NCI-H2196 treated with DMSO at 0.1 percent for 48 hours (cell line): ENCODE measurements around the gene SLCO4A1.

Source experiments
- DNase-seq: peaks from one replicate; lab custom pipeline; 2025; ENCODE audit not compliant: unreplicated experiment; lab: John Stamatoyannopoulos, UW

SLCO4A1 gene, protein sequence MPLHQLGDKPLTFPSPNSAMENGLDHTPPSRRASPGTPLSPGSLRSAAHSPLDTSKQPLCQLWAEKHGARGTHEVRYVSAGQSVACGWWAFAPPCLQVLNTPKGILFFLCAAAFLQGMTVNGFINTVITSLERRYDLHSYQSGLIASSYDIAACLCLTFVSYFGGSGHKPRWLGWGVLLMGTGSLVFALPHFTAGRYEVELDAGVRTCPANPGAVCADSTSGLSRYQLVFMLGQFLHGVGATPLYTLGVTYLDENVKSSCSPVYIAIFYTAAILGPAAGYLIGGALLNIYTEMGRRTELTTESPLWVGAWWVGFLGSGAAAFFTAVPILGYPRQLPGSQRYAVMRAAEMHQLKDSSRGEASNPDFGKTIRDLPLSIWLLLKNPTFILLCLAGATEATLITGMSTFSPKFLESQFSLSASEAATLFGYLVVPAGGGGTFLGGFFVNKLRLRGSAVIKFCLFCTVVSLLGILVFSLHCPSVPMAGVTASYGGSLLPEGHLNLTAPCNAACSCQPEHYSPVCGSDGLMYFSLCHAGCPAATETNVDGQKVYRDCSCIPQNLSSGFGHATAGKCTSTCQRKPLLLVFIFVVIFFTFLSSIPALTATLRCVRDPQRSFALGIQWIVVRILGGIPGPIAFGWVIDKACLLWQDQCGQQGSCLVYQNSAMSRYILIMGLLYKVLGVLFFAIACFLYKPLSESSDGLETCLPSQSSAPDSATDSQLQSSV

DNA sequence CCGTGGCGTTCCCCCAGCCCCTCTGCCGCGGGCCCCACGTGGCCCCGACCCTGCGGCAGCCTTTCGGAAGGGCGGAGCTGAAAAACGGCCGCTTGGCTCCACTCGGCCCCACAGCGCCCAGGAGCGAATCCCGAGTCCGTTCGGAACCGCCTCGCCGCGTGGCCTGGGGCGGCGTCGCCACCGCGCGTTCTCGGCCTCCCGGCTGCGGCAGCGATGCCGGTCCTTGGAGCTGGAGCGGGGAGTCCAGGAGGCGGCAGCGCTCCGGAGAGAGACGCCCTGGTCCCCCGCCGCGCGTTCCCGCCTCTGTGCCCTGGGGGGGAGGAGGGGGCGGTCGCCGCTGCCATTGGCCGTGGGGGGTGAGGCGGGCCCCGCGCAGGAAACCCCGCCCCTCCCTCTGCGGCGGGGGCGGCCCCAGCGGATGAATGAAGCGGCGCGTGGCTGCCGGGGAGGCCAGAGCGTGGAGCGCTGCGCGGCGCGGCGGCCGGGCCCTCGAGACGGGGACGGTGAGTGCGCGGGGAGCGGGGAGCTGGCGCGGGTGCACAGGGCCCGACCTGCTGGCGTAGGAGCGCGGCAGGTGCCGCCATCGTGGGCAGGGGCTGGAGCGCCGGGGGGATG, at the start of gene SLCO4A1:
TSS of gene SLCO4A1 (plus strand) at position 453 of the 615 bp plus-strand sequence. CDS start 13,952 bp downstream, outside the sequence.
- DNase-seq = peak; percentile 79

DNA sequence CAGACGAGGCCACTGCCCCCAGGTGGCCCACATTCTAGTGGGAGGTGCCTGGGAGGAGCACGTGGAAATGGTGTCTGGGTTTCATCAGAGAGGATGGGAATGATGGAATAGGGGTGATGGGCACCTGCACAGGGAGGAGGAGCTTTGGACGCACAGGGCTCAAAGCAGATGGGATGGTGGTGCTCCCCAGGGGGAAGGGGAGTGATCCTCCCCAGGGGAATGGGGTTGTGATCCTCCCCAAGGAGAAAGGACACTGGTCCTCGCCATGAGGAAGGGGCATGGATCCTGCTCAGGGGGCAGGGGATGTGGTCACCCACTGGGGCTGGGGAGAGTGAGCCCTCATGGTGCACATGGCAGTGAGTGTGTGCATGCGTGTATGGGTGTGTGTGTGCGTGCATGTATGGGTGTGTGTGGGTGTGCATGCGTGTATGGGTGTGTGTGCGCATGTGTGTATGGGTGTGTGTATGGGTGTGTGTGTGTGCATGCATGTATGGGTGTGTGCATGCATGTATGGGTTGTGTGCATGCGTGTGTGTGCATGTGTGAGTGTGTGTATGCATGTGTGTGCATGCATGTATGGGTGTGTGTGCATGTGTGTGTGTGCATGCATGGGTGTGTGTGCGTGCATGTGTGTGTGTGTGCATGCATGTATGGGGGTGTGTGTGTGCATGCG, 49.7 kb upstream of the SLCO4A1 start:
- DNase-seq = no peak

DNA sequence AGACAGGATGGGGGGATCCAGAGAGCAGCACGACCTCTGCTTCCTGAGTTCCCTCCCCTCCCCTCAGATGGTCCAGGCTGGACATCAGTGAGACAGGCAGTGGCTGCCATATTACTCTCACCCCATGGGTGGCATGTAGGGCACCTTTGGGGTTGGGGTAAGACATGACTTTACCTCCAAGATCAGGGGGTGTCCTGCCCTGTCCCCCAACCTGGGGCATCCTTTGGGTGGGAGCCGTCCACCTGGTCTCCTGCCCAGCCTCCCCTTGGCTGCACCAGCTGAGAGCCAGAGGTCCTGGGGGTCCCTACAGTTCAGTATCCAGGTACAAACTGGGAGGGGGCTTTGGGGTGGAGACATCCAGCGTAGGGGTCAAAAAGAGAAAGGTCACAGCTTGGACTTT, 48.7 kb upstream of the SLCO4A1 start:
- DNase-seq = no peak

DNA sequence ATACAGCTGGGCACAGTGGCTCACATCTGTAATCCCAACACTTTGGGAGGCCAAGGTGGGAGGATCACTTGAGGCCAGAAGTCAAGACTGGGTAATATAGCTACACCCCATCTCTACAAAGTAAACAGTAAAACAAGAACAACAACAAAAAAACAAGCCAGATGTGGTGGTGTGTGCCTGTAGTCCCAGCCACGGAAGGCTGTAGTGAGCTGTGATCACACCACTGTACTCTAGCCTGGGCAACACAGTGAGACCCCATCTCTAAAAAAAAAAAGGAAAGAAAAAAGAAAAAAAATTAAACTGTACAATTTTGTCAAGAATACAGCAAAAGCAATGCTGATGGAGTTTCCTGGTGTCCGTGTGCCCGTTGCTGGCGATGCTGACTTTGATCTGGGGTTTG, 47.2 kb upstream of the SLCO4A1 start:
- no peak for DNase-seq

- DNase-seq = no peak
Measured at GRCh38 chr20:62595491-62595890, 46.8 kb upstream of the SLCO4A1 start.

DNA sequence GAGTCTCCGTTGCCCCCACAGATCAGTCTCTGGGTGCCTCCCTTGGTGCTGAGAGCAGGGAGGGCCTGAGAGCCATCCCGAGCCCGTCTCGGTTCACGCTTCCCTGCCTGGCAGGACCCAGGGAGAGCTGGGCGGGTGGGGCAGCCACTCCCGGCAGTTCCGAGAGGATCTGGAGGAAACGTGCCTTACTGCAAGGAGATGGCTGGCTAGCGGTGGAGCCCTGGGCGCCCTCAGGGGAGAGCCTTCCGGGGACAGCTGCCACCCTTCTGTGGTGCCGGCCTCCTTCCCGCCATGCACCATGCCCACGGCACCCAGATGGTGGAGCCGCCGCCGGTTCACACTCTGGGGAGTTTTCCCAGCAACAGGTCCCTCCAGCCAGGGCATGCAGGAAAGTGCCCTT, 45.8 kb upstream of the SLCO4A1 start:
- DNase-seq = no peak

GRCh38 chr20:62596921-62597320, 45.4 kb upstream of the SLCO4A1 start:
- no peak for DNase-seq

DNA sequence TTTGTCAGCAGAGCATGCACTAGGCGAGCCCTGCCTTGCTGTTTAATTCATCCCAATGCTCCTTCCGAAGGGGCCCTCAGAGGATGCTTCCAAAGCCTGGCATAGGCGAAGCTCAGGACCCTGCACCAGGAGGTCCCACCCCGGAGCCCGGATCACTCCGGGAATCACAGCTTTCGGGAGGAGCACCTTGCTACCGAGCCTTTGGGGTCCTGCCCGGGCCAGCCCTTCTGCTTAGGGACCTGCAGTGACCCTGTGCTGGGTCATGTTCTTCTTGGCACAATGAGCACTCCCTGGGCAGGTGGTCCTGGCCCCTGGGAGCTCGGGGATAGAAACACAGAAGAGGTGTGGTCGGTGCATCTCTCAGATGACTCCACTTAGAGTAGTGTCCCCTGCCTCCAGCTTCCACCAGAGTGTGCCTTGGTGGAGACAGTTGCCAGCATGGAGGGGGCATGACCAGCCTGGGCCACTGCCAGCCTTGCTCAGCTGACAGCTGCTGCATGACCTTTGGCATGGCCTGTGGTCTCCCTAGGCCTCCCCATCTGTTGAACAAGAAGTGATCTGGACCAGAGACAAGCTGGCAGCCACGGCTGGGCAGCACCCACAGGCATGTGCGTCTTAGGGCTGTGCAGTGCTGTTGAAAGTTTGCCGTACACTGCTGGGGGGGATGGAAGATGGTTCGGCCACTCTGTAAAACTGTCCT, 44.7 kb upstream of the SLCO4A1 start:
- no peak for DNase-seq

DNA sequence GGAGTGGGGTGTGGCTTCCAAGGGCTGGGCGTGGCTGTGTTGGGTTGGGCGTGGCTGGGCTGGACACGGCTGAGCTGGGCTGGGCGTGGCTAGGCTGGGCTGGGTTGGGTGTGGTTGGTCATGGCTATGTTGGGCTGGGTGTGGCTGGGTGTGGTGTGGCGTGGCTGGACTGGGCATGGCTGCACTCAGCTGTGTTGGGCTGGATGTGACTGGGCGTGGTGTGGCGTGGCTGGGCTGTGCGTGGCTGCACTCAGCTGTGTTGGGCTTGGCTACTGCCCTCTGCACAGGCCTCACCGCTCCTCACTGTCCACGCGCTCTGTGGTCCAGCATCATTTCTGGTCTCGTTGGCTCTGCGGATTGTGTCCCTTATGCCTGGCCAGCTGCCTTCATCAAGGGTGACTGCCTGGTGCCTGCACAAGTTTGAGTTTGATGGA, 43.5 kb upstream of the SLCO4A1 start:
- DNase-seq = no peak

DNA sequence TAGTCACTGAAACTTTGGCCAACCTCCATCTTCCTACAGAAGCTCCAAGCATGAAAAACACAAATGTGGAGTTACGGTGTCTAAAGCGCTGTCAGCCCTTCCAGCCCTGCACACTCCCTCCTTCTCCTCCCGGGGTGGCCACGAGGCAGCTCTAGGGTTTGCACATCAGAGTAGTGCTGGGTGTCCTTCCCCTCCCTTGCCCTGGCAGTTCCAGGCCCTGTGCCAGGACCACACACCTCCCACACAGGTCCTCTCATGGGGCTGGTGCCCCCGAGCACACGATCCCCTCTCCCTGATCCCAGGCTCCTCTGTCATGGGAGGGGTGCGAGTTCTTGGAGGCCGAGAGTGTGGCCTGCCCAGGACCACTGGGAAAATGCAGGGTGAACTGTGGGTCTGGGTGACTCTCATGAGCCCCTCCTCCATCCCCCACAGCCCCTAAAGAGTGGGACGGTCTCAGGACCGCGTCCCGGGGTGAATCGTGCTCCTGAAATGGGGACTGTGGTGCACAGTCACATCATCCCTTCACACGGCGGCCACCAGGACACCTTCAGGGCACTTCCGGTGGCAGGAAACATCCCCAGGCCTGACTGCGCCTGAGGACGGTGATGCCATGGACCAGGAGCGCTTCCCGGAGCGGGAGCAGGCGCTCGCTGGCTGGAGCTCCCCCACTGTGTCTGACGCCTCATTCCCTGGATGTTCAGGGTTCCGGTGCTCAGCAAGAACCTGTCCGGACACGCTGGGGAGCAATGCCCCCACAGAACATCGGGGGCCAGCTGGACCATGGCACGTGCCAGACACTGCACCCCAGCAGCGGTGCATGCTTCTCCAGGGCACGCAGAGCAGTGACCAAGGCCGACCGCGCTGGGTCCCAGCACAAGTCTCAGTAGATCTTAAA, 42.8 kb upstream of the SLCO4A1 start:
- DNase-seq = no peak

GRCh38 chr20:62601172-62601571, 41.1 kb upstream of the SLCO4A1 start:
- no peak for DNase-seq

GRCh38 chr20:62601714-62602113, 40.6 kb upstream of the SLCO4A1 start:
- DNase-seq = no peak

DNA sequence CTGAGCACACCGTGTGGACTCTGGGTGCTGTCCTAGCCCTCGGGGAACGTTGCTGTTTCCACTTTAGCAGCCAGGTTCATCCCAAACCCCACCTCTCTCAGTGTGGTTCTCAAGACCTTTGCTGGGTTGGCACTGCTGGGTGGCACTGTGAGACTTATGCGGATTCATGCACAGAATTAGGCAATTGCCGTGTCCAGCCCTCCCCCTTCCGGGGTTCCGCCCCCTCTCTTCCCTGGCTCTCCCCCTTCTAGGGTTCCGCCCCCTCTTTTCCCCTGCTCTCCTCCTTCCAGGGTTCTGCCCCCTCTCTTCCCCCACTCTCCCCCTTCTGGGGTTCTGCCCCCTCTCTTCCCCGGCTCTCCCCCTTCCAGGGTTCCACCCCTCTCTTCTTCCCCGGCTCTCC, 39.8 kb upstream of the SLCO4A1 start:
- DNase-seq = peak; percentile 30

DNA sequence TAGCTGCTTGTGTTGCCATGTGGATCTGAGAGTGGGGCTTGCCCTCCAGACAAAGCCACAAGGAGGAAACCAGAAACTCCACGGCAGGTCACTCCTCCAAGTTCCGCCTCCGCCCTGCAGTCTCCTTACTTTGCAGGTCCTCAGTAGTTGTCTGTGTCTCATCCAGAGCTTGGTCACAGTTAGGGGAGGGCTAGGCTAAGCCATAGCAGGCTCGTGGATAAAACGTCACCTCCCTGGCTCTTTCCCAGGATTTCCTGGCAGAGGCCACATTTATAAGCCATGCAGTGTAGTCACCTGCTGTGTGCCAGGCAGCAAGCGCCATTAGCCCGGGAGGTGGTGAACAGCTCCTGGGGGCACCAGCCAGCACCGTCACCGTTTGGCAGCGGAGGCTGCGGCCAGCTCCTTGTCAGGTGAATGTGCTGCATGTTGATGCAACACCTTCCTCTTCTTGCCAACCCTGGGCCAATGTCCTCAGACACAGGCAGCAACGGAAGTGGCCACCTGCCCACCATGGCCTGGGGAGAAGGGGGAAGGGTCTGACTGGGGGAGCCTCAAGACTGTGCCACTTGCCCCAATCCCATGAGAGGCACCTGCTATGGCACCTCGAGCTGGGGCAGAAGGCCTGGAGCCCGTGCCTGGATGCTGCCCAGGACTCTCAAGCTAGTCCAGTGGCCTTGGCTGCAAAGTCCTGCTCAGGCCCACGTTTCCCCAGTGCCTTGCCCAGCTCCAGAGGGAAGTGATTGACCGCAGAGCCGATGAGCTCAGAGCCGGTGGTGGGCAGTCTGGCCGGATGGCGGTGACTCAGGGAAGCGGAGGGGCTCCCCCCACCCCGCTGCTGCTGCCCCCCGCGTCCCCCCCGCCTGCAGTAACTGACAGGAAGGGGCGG, 39.0 kb upstream of the SLCO4A1 start:
- DNase-seq = peak; percentile 79

DNA sequence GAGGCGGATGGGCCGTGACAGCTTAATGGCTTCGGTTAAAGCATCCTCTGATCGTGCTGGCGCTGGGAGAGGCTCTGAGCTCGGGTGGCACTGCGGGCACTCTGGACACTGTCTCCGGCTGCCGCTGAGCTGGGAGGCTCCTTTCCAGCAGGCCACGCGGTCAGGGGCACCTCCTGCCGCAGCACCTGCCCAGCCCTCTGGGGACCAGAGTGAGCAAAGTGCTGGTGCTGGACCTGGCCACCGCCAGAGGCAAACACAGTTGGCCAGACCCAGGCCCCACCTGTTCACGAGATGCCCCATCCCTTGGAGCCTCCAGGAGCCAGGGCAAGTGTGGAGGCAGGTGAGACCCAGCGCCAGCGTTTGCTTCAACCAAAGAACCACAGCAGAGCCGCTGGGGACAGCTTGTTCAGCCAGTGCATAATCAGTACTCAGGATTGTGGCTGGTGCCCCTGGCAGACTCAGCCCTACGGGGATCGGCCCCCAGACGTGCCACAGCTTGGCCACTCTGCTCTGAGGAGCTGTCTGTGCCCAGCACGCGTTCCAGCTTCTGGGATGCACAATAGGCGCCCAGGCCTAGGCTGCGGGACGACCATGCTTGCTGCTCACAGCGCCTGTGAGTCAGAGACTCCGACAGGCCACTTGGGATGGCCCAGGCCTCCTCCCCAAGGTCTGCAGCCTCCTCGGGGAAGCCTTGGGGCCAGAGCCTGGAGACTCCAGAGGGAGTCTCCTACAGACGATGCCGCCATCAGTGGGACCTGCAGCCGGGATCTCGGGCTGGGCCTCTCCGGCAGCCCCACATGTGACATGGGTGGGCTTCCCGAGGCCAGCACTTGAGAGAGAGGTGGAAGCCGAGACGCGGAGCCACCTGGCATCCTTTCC, 38.2 kb upstream of the SLCO4A1 start:
- no peak for DNase-seq

DNA sequence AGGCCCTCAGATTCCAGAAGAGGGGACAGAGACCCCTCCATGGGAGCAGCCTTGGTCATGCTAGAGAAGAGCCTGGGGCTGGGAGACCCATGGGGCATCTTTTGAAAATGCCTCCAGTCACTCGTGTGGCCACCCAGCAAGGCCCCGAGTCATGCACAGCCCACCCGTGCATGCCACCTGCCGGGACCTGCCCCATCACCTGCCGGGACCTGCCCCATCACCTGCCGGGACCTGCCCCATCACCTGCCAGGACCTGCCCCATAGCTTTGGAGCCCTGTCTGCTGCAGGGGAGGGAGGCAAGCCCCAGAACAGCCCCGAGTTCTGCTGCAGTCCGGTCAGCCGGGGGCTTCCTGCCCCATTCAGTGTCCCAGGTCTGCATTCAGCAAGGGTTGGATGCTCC, 37.5 kb upstream of the SLCO4A1 start:
- DNase-seq = no peak

DNA sequence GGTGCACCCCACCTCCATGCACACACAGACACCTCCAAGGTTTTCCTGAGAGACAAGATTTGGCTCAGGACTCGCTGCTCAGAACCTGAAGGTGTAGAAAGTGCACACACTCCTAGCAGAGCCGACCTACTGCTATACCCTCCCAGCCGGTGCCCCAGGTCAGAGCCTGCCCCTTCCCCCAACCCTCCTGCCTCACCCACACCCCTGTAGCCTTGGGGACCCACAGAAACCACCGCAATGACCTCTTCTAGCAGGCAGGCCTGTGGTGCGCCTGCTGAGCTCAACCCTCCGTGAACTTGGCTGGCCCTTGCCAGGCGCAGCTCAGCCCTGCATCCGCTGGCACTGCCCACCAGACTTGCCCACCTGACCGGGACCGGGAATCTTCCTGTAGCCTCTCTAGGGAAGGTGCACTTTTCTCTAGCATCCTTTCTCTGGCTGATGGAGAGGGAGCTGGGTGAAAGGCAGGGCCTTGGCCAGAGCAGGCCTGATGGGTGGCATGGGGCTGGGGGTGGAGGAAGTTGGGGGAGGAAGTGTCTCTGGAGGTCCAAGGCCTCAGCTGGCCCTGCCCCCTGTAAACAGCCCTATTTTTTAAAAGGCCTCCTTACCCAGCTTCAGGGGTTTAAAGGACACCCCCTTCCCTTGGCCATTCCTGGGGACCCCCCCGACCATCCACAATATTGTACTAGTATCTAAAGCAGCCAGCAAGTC, 36.9 kb upstream of the SLCO4A1 start:
- DNase-seq = no peak
